Lung (tissue), 12 donors: ENCODE results near the gene CTXN1. TPM values are rescaled to one million over a fixed set of nuclear protein-coding genes. Genes with fewer than 3 reads are reported as not detected.

ENCODE experiments used
- ATAC-seq: fragments of 200-7000 bp; cut with Tn5 transposase; one replicate; pipeline ENCODE4 v1.9.1; 2020; ENCODE audit warnings: moderate number of reproducible peaks; ENCODE audit not compliant: insufficient read depth, low FRiP score
- DNase-seq, 3 donors: peaks; one replicate each; pipeline ENCODE4 v3.0.0-alpha.2; 2013 to 2017
- H3K27ac ChIP-seq, 2 donors: one replicate each; pipeline ENCODE4 v1.5.1; 2013; ENCODE audit warnings: mild to moderate bottlenecking in 2 of 2, moderate library complexity in 2 of 2, control low read depth in 1 of 2, inconsistent platforms in 1 of 2, low read depth in 1 of 2, low read length in 1 of 2
- H3K27me3 ChIP-seq, 3 donors: one replicate each; pipeline ENCODE4 v1.5.1; 2013; ENCODE audit warnings: low read length in 2 of 3; ENCODE audit not compliant: control insufficient read depth in 3 of 3, insufficient read depth in 3 of 3
- H3K36me3 ChIP-seq, 4 donors: one replicate each; pipeline ENCODE4 v1.5.1; 2013; ENCODE audit warnings: low read length in 4 of 4, mild to moderate bottlenecking in 1 of 4, moderate library complexity in 1 of 4; ENCODE audit not compliant: control insufficient read depth in 4 of 4, insufficient read depth in 4 of 4
- H3K4me1 ChIP-seq, 5 donors: one replicate each; pipeline ENCODE4 v1.5.1; 2013; ENCODE audit warnings: low read length in 5 of 5, mild to moderate bottlenecking in 2 of 5, moderate library complexity in 1 of 5; ENCODE audit not compliant: control insufficient read depth in 5 of 5, insufficient read depth in 5 of 5
- H3K4me3 ChIP-seq: one replicate; pipeline ENCODE4 v1.5.1; 2013; ENCODE audit warnings: mild to moderate bottlenecking, control low read depth, moderate library complexity
- H3K9ac ChIP-seq, 2 donors: one replicate each; pipeline ENCODE4 v1.5.1; 2013; ENCODE audit warnings: low read length in 2 of 2, control low read depth in 1 of 2; ENCODE audit not compliant: insufficient read depth in 1 of 2
- H3K9me3 ChIP-seq, 4 donors: one replicate each; pipeline ENCODE4 v1.5.1; 2013; ENCODE audit warnings: low read length in 3 of 4, mild to moderate bottlenecking in 1 of 4, moderate library complexity in 1 of 4; ENCODE audit not compliant: control insufficient read depth in 4 of 4, insufficient read depth in 3 of 4
- CTCF ChIP-seq: IDR thresholded peaks from 2 replicates; pipeline ENCODE4 v1.5.1; 2012; ENCODE audit warnings: mild to moderate bottlenecking; ENCODE audit errors: control extremely low read depth, extremely low read depth
- WGBS, 2 donors: extraction: QIAGEN DNeasy Blood & Tissue Kit; methylation state at CpG; one replicate each; pipeline ENCODE4 v1.1.7; 2013; 5-methylcytosine and 5-hydroxymethylcytosine counted together
- polyA plus RNA-seq, 2 donors: library from polyadenylated mRNA; stranded (reverse); fragments of 200-250 nt; gene quantifications; one replicate each; pipeline ENCODE4 v1.2.1, GENCODE V29; 2013
- total RNA-seq, 2 donors: library from RNA; depleted of rRNA in 1 of 2; stranded (reverse); fragments of >200 nt in 1 of 2; gene quantifications; one replicate each; pipeline ENCODE4 v1.2.1, GENCODE V29; 2014 to 2021
- donor health status: control.
- donor health status: control.
- donor health status: Bipolar disorder and iron deficiency.
- donor health status: healthy.
- donor health status: DM: yes; HTN: yes; CAD: no.

The CTXN1 gene
- total and polyA plus RNA-seq, 4 donors: 4.3 to 25.9 (median 6.9) TPM

GRCh38 chr19:7928741-7929701 lies 3.1 kb upstream of the CTXN1 start:
- Histone ChIP-seq H3K9me3 (no peaks in the 10 kb centered on the region), H3K9ac (no peak overlapping the region), H3K4me1 (peaks cover 0 to 23% (median 9%) of the 10 kb centered on the region in 5 donors), H3K36me3 (peaks cover 5 to 40% (median 22%) of the 10 kb centered on the region in 4 donors), H3K27me3 (no peaks in the 10 kb centered on the region), H3K4me3 (no peak overlapping the region), H3K27ac (peak overlapping the region; percentile 17 to 41)
- peak in 2 of 3 donors; percentile 45 to 64 for DNase-seq
- WGBS, 2 donors: 61 to 65% methylated on average over 24 of the region's 24 CpGs
- TF ChIP-seq CTCF: no peak
- ATAC-seq: no peak

- H3K27me3 ChIP-seq: no peaks in the 10 kb centered on the region
- TF ChIP-seq CTCF: no peak
- no peak overlapping the region for H3K4me3 ChIP-seq
- H3K9me3 ChIP-seq: no peaks in the 10 kb centered on the region
- DNase-seq (peak; percentile 52 to 69 (median 64)), ATAC-seq (no peak)
- 74 to 87% methylated on average over 9 of the region's 9 CpGs for whole genome bisulfite sequencing, 2 donors
- peaks cover 0 to 23% (median 9%) of the 10 kb centered on the region in 5 donors for H3K4me1 ChIP-seq
- H3K9ac ChIP-seq: no peak overlapping the region
- peaks cover 3 to 33% (median 16%) of the 10 kb centered on the region in 4 donors for H3K36me3 ChIP-seq
- H3K27ac ChIP-seq: peak overlapping the region in 1 of 2 donors; percentile 35
These were observed 2.4 kb upstream of the CTXN1 start for GRCh38 chr19:7928334-7928706.

DNA sequence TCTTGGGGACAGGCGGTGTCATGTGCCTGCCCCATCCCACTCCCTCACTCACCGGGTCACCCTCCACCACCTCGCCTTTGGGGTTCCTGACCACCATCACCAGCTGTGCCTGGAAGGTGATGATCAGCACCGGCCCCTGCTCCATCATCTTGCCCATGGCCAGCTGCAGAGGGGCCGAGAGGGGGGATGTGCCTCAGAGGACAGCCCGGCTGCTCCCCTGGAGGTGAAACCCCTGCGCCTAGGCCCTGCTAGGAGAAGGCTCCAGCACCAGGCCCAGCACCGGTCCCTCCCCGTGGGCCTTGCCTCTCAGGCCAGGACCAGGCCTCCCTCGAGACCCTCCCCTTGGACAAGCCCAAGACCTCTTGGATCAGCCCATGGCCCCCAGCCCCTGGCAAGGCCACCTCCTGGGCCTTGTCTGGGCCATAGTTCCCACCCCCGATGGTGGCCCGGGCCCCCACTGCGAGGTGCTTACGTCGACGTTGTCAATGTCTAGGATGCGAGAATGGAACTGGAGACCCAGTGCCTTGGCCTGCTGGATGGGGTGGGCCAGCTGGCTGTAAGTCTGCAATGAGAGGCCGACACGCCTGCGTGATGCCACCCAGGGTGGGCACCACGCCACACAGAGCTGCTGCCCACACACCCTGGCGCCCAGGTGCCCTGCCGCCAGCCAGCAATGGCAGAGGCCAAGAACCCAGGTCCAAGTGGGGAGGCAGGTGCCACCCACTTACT lies 1.8 kb upstream of the CTXN1 start:
- peaks cover 0 to 23% (median 9%) of the 10 kb centered on the region in 5 donors for H3K4me1 ChIP-seq
- H3K9me3 ChIP-seq: no peaks in the 10 kb centered on the region
- no peak overlapping the region for H3K4me3 ChIP-seq
- 88 to 94% methylated on average over 23 of the region's 23 CpGs for WGBS, 2 donors
- H3K9ac ChIP-seq: no peak overlapping the region
- ATAC-seq (no peak), DNase-seq (no peak)
- H3K27ac ChIP-seq: peak overlapping the region in 1 of 2 donors; percentile 18
- TF ChIP-seq CTCF: no peak
- no peaks in the 10 kb centered on the region for H3K27me3 ChIP-seq
- peaks cover 3 to 33% (median 13%) of the 10 kb centered on the region in 4 donors for H3K36me3 ChIP-seq
